HG02798 (cell line): ENCODE results near the gene PLET1.
A peak's percentile ranks its signal among the peaks of the same experiment; 100 is the strongest.

Source experiments
- ATAC-seq: cut with Tn5 transposase; IDR thresholded peaks from one replicate; pipeline ENCODE4 v1.9.1; 2021; ENCODE audit warnings: mild to moderate bottlenecking; ENCODE audit not compliant: unreplicated experiment, poor library complexity

The PLET1 gene

GRCh38 chr11:112248201-112248600, 12.5 kb downstream of the PLET1 start:
- ATAC-seq, result no peak

- ATAC-seq, result no peak
Measured at GRCh38 chr11:112247201-112247600, 13.5 kb downstream of the PLET1 start.

GRCh38 chr11:112241486-112241885, 19.2 kb downstream of the PLET1 start:
- no peak for ATAC-seq

- no peak for ATAC-seq
Measured at GRCh38 chr11:112238041-112238440, 22.6 kb downstream of the PLET1 start.

GRCh38 chr11:112237451-112237850, 23.2 kb downstream of the PLET1 start:
- ATAC-seq, result no peak

GRCh38 chr11:112235750-112236390, 24.8 kb downstream of the PLET1 start:
- ATAC-seq, result no peak

- ATAC-seq, result no peak
Measured at GRCh38 chr11:112231952-112232351, 28.7 kb downstream of the PLET1 start.

- ATAC-seq, result no peak
Measured at GRCh38 chr11:112229746-112230433, 30.8 kb downstream of the PLET1 start.

- no peak for ATAC-seq
Measured at GRCh38 chr11:112229159-112229558, 31.5 kb downstream of the PLET1 start.

- no peak for ATAC-seq
Measured at GRCh38 chr11:112228706-112229105, 32.0 kb downstream of the PLET1 start.

GRCh38 chr11:112227471-112227870, 33.2 kb downstream of the PLET1 start:
- ATAC-seq, result no peak

- peak; percentile 48 for ATAC-seq
Measured at GRCh38 chr11:112226831-112227401, 33.7 kb downstream of the PLET1 start.

GRCh38 chr11:112226062-112226830, 34.4 kb downstream of the PLET1 start, which contains the start of gene PTS:
TSS of gene PTS (plus strand) at chr11:112226428. CDS start at chr11:112226444, 16 bp downstream.
- peak; percentile 96 for ATAC-seq

- no peak for ATAC-seq
Measured at GRCh38 chr11:112225753-112226061, 35.0 kb downstream of the PLET1 start.

- no peak for ATAC-seq
Measured at GRCh38 chr11:112223754-112224532, 36.7 kb downstream of the PLET1 start.

GRCh38 chr11:112223121-112223520, 37.5 kb downstream of the PLET1 start:
- no peak for ATAC-seq

- ATAC-seq, result no peak
Measured at GRCh38 chr11:112222303-112222702, 38.4 kb downstream of the PLET1 start.

- no peak for ATAC-seq
Measured at GRCh38 chr11:112221274-112221835, 39.3 kb downstream of the PLET1 start.

- peak; percentile 98 for ATAC-seq
Measured at GRCh38 chr11:112219476-112220232, 41.0 kb downstream of the PLET1 start.
